DND-41 (cell line): ENCODE data around the gene IBA57.

ENCODE experiments used
- EZH2 ChIP-seq: IDR thresholded peaks from 3 replicates; pipeline ENCODE4 v1.6.1; 2012; ENCODE audit warnings: borderline replicate concordance, low read depth, mild to moderate bottlenecking, moderate library complexity, low read length, inconsistent platforms; ENCODE audit not compliant: severe bottlenecking
- TF ChIP-seq, protein P1 (sequence below): IDR thresholded peaks from 2 replicates; pipeline ENCODE4 v1.5.1; 2012; ENCODE audit warnings: borderline replicate concordance, low read length, moderate library complexity, mild to moderate bottlenecking; ENCODE audit not compliant: poor library complexity, severe bottlenecking; ENCODE audit errors: extremely low read depth

DNA sequence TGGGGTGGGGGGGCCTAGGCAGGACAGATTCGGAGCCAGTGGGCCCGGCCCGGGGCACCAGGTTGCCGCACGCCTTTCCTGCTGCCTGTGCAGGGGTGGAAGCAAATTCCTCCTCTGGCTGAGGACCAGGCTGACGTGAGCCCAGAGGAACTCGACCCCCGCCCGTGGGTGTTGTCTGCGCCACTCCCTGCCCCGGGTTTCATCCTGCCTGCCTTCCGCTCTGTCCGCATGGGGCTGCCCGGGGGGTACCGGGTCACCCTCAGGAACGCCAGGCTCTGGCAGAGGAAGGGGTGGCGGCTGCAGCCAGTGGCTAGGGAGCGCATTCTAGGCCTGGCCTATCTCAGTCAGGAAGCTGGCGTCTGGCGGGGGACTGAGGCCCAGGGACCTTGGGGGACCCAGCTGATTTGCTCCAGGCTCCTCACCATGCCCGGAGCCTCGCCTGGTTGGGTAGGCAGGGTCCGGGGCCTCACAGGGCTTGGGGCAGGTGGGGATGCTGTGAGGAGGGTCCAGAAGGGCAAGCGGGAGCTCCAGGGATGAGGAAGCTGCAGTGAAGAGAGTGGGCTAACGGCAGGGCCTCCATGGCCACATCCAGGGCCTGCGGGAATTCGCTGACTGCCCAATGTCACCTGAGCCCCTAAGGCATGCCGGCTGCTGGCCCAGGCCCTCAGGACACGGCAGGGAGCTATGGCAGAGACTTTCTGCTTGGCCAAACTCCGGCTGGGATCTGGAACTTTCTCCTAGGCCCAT is 2.4 kb upstream of the IBA57 start:
- TF ChIP-seq, protein P1, sequence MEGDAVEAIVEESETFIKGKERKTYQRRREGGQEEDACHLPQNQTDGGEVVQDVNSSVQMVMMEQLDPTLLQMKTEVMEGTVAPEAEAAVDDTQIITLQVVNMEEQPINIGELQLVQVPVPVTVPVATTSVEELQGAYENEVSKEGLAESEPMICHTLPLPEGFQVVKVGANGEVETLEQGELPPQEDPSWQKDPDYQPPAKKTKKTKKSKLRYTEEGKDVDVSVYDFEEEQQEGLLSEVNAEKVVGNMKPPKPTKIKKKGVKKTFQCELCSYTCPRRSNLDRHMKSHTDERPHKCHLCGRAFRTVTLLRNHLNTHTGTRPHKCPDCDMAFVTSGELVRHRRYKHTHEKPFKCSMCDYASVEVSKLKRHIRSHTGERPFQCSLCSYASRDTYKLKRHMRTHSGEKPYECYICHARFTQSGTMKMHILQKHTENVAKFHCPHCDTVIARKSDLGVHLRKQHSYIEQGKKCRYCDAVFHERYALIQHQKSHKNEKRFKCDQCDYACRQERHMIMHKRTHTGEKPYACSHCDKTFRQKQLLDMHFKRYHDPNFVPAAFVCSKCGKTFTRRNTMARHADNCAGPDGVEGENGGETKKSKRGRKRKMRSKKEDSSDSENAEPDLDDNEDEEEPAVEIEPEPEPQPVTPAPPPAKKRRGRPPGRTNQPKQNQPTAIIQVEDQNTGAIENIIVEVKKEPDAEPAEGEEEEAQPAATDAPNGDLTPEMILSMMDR: no peak
- TF ChIP-seq EZH2: no peak
